ENCODE results near the gene CCDC18.
"Not testable (repeated sequence)": the region's sequence is repeated elsewhere in the genome, so short reads cannot be mapped to it uniquely, and the experiment has no call there.

Gene CCDC18

DNA sequence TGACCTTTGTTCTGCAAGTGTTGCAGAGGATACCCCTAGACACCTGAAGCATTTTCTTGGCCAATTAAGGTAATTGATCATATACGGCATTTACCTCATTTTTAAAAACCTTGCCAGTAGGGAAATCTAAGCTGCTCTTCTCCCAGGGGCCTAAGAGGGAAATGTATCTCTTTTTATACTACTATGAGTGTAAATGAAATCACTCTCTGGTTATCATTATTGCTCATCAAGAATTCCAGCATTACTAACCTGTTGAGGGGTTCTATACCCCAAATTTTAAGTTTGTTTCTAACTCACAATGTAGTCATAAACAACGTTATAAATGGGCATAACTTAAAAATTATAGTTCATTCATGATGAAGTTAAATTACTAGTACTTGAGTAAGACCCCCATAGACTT lies 27.7 kb upstream of the CCDC18 start:
- no peak overlapping the region for H3K4me2 ChIP-seq (ENCODE audit: low read length)
- H3K4me3 ChIP-seq (ENCODE audit: low read length), result no peak overlapping the region
- H2AFZ ChIP-seq (ENCODE audit: low read depth, low read length), result no peak overlapping the region
- H3K36me3 ChIP-seq (replicated peaks; ENCODE audit: low read depth, low read length), result peaks cover 32% of the 10 kb centered on the region
- no peak overlapping the region for H3K9ac ChIP-seq (ENCODE audit: low read length)
- no peaks in the 10 kb centered on the region for H3K9me3 ChIP-seq (ENCODE audit: insufficient read depth, low read length)
- H4K20me1 ChIP-seq (ENCODE audit: insufficient read depth, low read length), result 0 out of 2 replicates have a peak, but pooled peaks cover 3% of the 10 kb centered on the region
- H3K27me3 ChIP-seq (ENCODE audit: low read depth, low read length), result no peaks in the 10 kb centered on the region
- H3K79me2 ChIP-seq (ENCODE audit: low read length), result no peaks in the 10 kb centered on the region; the same call in 1 of the 2 replicates
- no peak overlapping the region for H3K27ac ChIP-seq (ENCODE audit: low read length)
- peaks cover 5% of the 10 kb centered on the region; the same call in 1 of the 2 replicates for H3K4me1 ChIP-seq (ENCODE audit: low read length)
- TF ChIP-seq, protein P1, sequence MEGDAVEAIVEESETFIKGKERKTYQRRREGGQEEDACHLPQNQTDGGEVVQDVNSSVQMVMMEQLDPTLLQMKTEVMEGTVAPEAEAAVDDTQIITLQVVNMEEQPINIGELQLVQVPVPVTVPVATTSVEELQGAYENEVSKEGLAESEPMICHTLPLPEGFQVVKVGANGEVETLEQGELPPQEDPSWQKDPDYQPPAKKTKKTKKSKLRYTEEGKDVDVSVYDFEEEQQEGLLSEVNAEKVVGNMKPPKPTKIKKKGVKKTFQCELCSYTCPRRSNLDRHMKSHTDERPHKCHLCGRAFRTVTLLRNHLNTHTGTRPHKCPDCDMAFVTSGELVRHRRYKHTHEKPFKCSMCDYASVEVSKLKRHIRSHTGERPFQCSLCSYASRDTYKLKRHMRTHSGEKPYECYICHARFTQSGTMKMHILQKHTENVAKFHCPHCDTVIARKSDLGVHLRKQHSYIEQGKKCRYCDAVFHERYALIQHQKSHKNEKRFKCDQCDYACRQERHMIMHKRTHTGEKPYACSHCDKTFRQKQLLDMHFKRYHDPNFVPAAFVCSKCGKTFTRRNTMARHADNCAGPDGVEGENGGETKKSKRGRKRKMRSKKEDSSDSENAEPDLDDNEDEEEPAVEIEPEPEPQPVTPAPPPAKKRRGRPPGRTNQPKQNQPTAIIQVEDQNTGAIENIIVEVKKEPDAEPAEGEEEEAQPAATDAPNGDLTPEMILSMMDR (IDR thresholded peaks at IDR 0.05; ENCODE audit: low read depth, low read length), result no peak
- no peak for TF ChIP-seq EZH2phosphoT487 (IDR thresholded peaks at IDR 0.05; ENCODE audit: low read depth)

DNA sequence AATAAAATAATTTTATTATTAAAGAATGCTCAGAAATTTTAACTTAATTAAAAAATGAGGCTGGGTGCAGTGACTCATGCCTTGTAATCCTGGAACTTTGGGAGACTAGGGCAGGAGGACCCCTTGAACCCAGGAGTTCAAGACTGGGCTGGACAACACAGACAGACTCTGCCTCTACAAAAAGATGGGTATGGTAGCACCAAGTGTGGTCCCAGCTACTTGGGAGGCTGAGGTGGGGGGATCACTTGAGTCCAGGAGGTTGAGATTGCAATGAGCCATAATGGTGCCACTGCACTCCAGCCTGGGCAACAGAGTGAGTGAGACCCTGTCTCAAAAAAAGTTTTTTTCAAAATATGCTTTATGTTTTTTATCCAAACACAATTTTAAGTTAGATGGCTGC lies 25.6 kb upstream of the CCDC18 start:
- Histone ChIP-seq H3K27me3 (ENCODE audit: low read depth, low read length) (no peaks in the 10 kb centered on the region), H3K9me3 (ENCODE audit: insufficient read depth, low read length) (no peaks in the 10 kb centered on the region), H2AFZ (ENCODE audit: low read depth, low read length) (no peak overlapping the region), H3K27ac (ENCODE audit: low read length) (no peak overlapping the region), H3K4me2 (ENCODE audit: low read length) (no peak overlapping the region), H3K9ac (ENCODE audit: low read length) (no peak overlapping the region), H3K79me2 (ENCODE audit: low read length) (peaks cover 2% of the 10 kb centered on the region; the same call in 1 of the 2 replicates), H4K20me1 (ENCODE audit: insufficient read depth, low read length) (peaks cover 8% of the 10 kb centered on the region; the same call in 1 of the 2 replicates), H3K36me3 (replicated peaks; ENCODE audit: low read depth, low read length) (peaks cover 20% of the 10 kb centered on the region), H3K4me1 (ENCODE audit: low read length) (no peaks in the 10 kb centered on the region), H3K4me3 (ENCODE audit: low read length) (no peak overlapping the region)
- TF ChIP-seq, protein P1 (IDR thresholded peaks at IDR 0.05; ENCODE audit: low read depth, low read length), result no peak
- no peak for TF ChIP-seq EZH2phosphoT487 (IDR thresholded peaks at IDR 0.05; ENCODE audit: low read depth)

DNA sequence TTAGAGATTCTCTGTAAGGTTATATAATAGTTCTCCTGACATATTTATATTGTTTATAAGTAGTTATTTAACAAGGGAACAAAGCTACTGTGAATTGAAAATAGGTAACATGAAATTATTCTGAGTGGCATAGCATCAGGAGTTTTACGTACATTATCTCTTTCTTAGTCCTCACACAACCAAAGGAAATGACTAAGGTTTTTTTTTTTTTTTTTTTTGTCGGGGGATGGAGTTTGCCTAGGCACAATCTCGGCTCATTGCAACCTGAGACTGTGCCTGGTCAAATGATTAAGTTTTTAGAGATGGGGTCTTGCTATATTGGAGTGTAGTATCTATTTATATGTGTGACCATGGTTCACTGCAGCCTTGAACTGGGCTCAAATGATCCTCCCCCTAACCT lies 25.2 kb upstream of the CCDC18 start:
- Histone ChIP-seq H3K27me3 (ENCODE audit: low read depth, low read length) (no peaks in the 10 kb centered on the region), H3K4me3 (ENCODE audit: low read length) (no peak overlapping the region), H3K9ac (ENCODE audit: low read length) (no peak overlapping the region), H3K79me2 (ENCODE audit: low read length) (peaks cover 3% of the 10 kb centered on the region), H3K9me3 (ENCODE audit: insufficient read depth, low read length) (no peaks in the 10 kb centered on the region), H3K4me2 (ENCODE audit: low read length) (no peak overlapping the region), H3K36me3 (replicated peaks; ENCODE audit: low read depth, low read length) (peaks cover 16% of the 10 kb centered on the region), H3K4me1 (ENCODE audit: low read length) (no peaks in the 10 kb centered on the region), H3K27ac (ENCODE audit: low read length) (no peak overlapping the region), H4K20me1 (ENCODE audit: insufficient read depth, low read length) (peaks cover 12% of the 10 kb centered on the region; the same call in 1 of the 2 replicates), H2AFZ (ENCODE audit: low read depth, low read length) (no peak overlapping the region)
- no peak for TF ChIP-seq EZH2phosphoT487 (IDR thresholded peaks at IDR 0.05; ENCODE audit: low read depth)
- TF ChIP-seq, protein P1 (IDR thresholded peaks at IDR 0.05; ENCODE audit: low read depth, low read length), result no peak

DNA sequence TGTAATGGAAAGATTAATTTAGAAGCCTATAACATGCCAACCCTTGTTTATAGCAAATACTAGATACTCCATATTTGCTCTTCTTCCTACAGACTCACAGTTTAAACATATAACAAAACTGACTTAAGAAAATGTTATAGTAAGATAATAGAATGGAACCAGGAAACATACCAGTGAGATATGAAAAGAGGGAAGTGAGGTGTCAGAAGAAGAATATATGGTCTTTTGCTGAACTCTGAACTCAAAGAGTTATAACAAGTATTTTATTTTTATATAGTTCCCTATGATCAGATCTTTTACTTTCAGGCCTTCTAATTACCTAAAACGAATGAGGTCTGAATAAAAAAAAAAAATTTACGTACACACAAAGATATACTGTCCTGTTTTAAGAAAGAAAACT lies 21.2 kb upstream of the CCDC18 start:
- peaks cover 5% of the 10 kb centered on the region for H3K36me3 ChIP-seq (replicated peaks; ENCODE audit: low read depth, low read length)
- H3K27ac ChIP-seq (ENCODE audit: low read length), result no peak overlapping the region
- H3K4me2 ChIP-seq (ENCODE audit: low read length), result no peak overlapping the region
- peaks cover 19% of the 10 kb centered on the region for H4K20me1 ChIP-seq (ENCODE audit: insufficient read depth, low read length)
- H3K4me1 ChIP-seq (ENCODE audit: low read length), result no peaks in the 10 kb centered on the region
- H3K27me3 ChIP-seq (ENCODE audit: low read depth, low read length), result no peaks in the 10 kb centered on the region
- no peak overlapping the region for H3K9ac ChIP-seq (ENCODE audit: low read length)
- peaks cover 24% of the 10 kb centered on the region for H3K79me2 ChIP-seq (ENCODE audit: low read length)
- H3K4me3 ChIP-seq (ENCODE audit: low read length), result no peak overlapping the region
- TF ChIP-seq, protein P1 (IDR thresholded peaks at IDR 0.05; ENCODE audit: low read depth, low read length), result no peak
- TF ChIP-seq EZH2phosphoT487 (IDR thresholded peaks at IDR 0.05; ENCODE audit: low read depth), result no peak
- H3K9me3 ChIP-seq (ENCODE audit: insufficient read depth, low read length), result no peaks in the 10 kb centered on the region
- H2AFZ ChIP-seq (ENCODE audit: low read depth, low read length), result no peak overlapping the region

DNA sequence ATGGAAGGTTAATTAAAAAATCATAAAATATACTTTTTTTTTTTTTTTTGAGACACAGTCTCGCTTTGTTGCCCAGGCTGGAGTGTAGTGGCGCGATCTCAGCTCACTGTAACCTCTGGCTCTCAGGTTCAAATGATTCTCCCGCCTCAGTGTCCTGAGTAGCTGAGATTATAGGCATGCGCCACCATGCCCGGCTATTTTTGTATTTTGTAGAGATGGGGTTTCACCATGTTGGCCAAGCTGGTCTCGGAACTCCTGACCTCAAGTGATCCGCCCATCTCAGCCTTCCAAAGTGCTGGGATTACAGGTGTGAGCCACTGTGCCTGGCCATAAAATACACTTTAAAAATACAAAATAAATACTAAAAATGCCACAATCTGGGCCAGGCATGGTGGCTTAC lies 17.2 kb upstream of the CCDC18 start:
- not testable (repeated sequence) for H3K36me3 ChIP-seq (replicated peaks; ENCODE audit: low read depth, low read length); H3K9me3 ChIP-seq (ENCODE audit: insufficient read depth, low read length); H3K9ac ChIP-seq (ENCODE audit: low read length); H2AFZ ChIP-seq (ENCODE audit: low read depth, low read length); H3K4me1 ChIP-seq (ENCODE audit: low read length); H3K4me2 ChIP-seq (ENCODE audit: low read length); H3K27ac ChIP-seq (ENCODE audit: low read length); H3K27me3 ChIP-seq (ENCODE audit: low read depth, low read length); H3K4me3 ChIP-seq (ENCODE audit: low read length)
- H4K20me1 ChIP-seq (ENCODE audit: insufficient read depth, low read length), result peaks cover 26% of the 10 kb centered on the region
- peaks cover 54% of the 10 kb centered on the region for H3K79me2 ChIP-seq (ENCODE audit: low read length)
